PC-3 (cell line): ENCODE results near the gene DNASE1L2.

Experiments
- CTCF ChIP-seq: fragments of 300-600 bp; sonication (generic); conservative IDR thresholded peaks from 2 replicates; pipeline ENCODE4 v1.5.1; 2017; ENCODE audit warnings: antibody characterized with exemption, low read depth, mild to moderate bottlenecking, low read length
- EZH2phosphoT487 ChIP-seq: fragments of 300-600 bp; sonication (generic); IDR thresholded peaks from 2 replicates; pipeline ENCODE4 v1.6.1; 2018; ENCODE audit warnings: mild to moderate bottlenecking, antibody characterized with exemption, low read length, borderline replicate concordance

- TF ChIP-seq CTCF = no peak
- TF ChIP-seq EZH2phosphoT487 = no peak
Observed at GRCh38 chr16:2244301-2244700, 8.1 kb downstream of the DNASE1L2 start.
